ENCODE data around the gene PRSS48. TPM values are rescaled to one million over a fixed set of nuclear protein-coding genes. Genes with fewer than 3 reads are reported as not detected.
"Not testable (repeated sequence)": the region's sequence is repeated elsewhere in the genome, so short reads cannot be mapped to it uniquely, and the experiment has no call there.

PRSS48 gene
- total and polyA plus RNA-seq, 2 of the 4 experiments (the other 2 are of a cell fraction) = not detected

GRCh38 chr4:151235373-151235772 is 41.6 kb upstream of the PRSS48 start:
- H3K18ac ChIP-seq (ENCODE audit: low read depth, low read length); H4K8ac ChIP-seq (ENCODE audit: low read depth in 2 of 2, low read length in 2 of 2); H3K9ac ChIP-seq (ENCODE audit: low read depth, low read length); POLR2A ChIA-PET (ENCODE audit: unreplicated experiment); H3K27me3 ChIP-seq (ENCODE audit: control insufficient read depth, insufficient read depth, low read length); H2AK9ac ChIP-seq (replicated peaks; ENCODE audit: low read depth, low read length, poor library complexity); H3K36me3 ChIP-seq (ENCODE audit: control insufficient read depth, insufficient read depth, low read length); BruUV-seq (replicated peaks); CTCF ChIA-PET; H3K4me1 ChIP-seq (ENCODE audit: control insufficient read depth, insufficient read depth, low read length); H3K4ac ChIP-seq (ENCODE audit: low read depth, low read length); H3K56ac ChIP-seq (ENCODE audit: extremely low read depth, insufficient read depth, low read length); H2BK120ac ChIP-seq (ENCODE audit: low read depth, low read length); H3K4me3 ChIP-seq (ENCODE audit: insufficient read depth, low read depth, low read length); H3K14ac ChIP-seq (replicated peaks; ENCODE audit: low read depth, low read length); DNase-seq; H2AK5ac ChIP-seq (ENCODE audit: low read depth, low read length); in situ Hi-C loops (cut with MboI; ENCODE audit: low sequenced_read_pairs); H2BK20ac ChIP-seq (ENCODE audit: low read depth, low read length); H3K9me1 ChIP-seq (ENCODE audit: insufficient read depth, low read length); H4K20me1 ChIP-seq (ENCODE audit: insufficient read depth, low read length); H3K79me1 ChIP-seq (ENCODE audit: low read depth in 1 of 2, low read length in 2 of 2); H4K91ac ChIP-seq (ENCODE audit: insufficient read depth, low read depth, low read length); H3K4me2 ChIP-seq (ENCODE audit: low read depth, low read length); H3K23ac ChIP-seq (ENCODE audit: low read depth, low read length); H4K5ac ChIP-seq (ENCODE audit: low read depth, low read length); ATAC-seq (ENCODE audit: low read depth); dilution Hi-C loops (cut with HindIII; ENCODE audit: low sequenced_read_pairs, unreplicated experiment); H3K9me3 ChIP-seq (ENCODE audit: control insufficient read depth, insufficient read depth, low read length); H2AFZ ChIP-seq (replicated peaks; ENCODE audit: low read length, poor library complexity); H3K27ac ChIP-seq (ENCODE audit: insufficient read depth, low read length); H2BK15ac ChIP-seq (ENCODE audit: low read depth, low read length); H2BK5ac ChIP-seq (ENCODE audit: low read depth, low read length, poor library complexity, severe bottlenecking): not testable (repeated sequence)
- WGBS, 2 experiments (ENCODE audit: extremely low coverage in 2 of 2, insufficient read length in 1 of 2) = 100% methylated on average over 1 of the region's 1 CpG; no CpG with 5 or more reads in 1 of the 2 experiments
- intact Hi-C loops (cut with micrococcal nuclease) = loop anchor here (5.0 kb wide), 1 partner anchor 367 kb away; no protein-coding TSS in a partner anchor

All from IMR-90 (cell line).